Stimulated activated CD4-positive, alpha-beta T cell treated with anti-CD3 and anti-CD28 coated beads, Interleukin-1b, Interleukin-23, amount 100 ng/mL, for 1 hour (primary cell): ENCODE measurements around the gene ZNF518B.

Source experiments
- DNase-seq, 2 donors: peaks; one replicate each; pipeline ENCODE4 v3.0.0-alpha.2; 2020; ENCODE audit warnings: low read depth in 2 of 2

ZNF518B gene

GRCh38 chr4:10457255-10457801, at the start of gene ZNF518B:
Gene ZNF518B, minus strand, starts transcription at chr4:10457426. Its CDS starts 11,098 bp downstream, at chr4:10446328.
- DNase-seq = peak; percentile 60 to 70

GRCh38 chr4:10506077-10506476, 48.9 kb upstream of the ZNF518B start:
- DNase-seq = no peak

- DNase-seq = no peak
Measured at GRCh38 chr4:10504570-10505179, 47.4 kb upstream of the ZNF518B start.

GRCh38 chr4:10502717-10503116, 45.5 kb upstream of the ZNF518B start:
- DNase-seq = no peak

- no peak for DNase-seq
Measured at GRCh38 chr4:10500776-10501175, 43.5 kb upstream of the ZNF518B start.

- DNase-seq = no peak
Measured at GRCh38 chr4:10496200-10496599, 39.0 kb upstream of the ZNF518B start.

GRCh38 chr4:10495651-10496050, 38.4 kb upstream of the ZNF518B start:
- no peak for DNase-seq

GRCh38 chr4:10492464-10492863, 35.2 kb upstream of the ZNF518B start:
- DNase-seq = no peak

GRCh38 chr4:10491401-10491800, 34.2 kb upstream of the ZNF518B start:
- no peak for DNase-seq

GRCh38 chr4:10490996-10491395, 33.8 kb upstream of the ZNF518B start:
- DNase-seq = no peak

- no peak for DNase-seq
Measured at GRCh38 chr4:10482913-10483312, 25.7 kb upstream of the ZNF518B start.

GRCh38 chr4:10480616-10481015, 23.4 kb upstream of the ZNF518B start:
- no peak for DNase-seq

- no peak for DNase-seq
Measured at GRCh38 chr4:10478621-10479020, 21.4 kb upstream of the ZNF518B start.

GRCh38 chr4:10470505-10470904, 13.3 kb upstream of the ZNF518B start:
- no peak for DNase-seq

- no peak for DNase-seq
Measured at GRCh38 chr4:10466161-10466560, 8.9 kb upstream of the ZNF518B start.

- DNase-seq = no peak
Measured at GRCh38 chr4:10462876-10463275, 5.7 kb upstream of the ZNF518B start.

GRCh38 chr4:10461850-10462400, 4.7 kb upstream of the ZNF518B start:
- DNase-seq = no peak

- DNase-seq = peak; percentile 39 to 57
Measured at GRCh38 chr4:10461091-10461849, 4.0 kb upstream of the ZNF518B start.

GRCh38 chr4:10460313-10461047, 3.3 kb upstream of the ZNF518B start:
- DNase-seq = no peak

- no peak for DNase-seq
Measured at GRCh38 chr4:10459305-10459704, 2.1 kb upstream of the ZNF518B start.

GRCh38 chr4:10458177-10458576, 951 bp upstream of the ZNF518B start:
- no peak for DNase-seq

GRCh38 chr4:10456595-10457254, 501 bp downstream of the ZNF518B start:
- no peak for DNase-seq
